T-helper 2 cell treated with Interferon-gamma antibody and Interleukin-4, amounts not matched to agents 100 ng/mL and 5 ng/mL, for 36 hours (primary cell): Measurements from ENCODE around the gene LTC4S. TPM values are rescaled to one million over a fixed set of nuclear protein-coding genes. Genes with fewer than 3 reads are reported as not detected.
"Not testable (repeated sequence)": the region's sequence is repeated elsewhere in the genome, so short reads cannot be mapped to it uniquely, and the experiment has no call there.

ENCODE experiments used
- intact Hi-C: fragments of 100-400 bp; cut with micrococcal nuclease; formaldehyde crosslinking; loops from one replicate; pipeline ENCODE4 v1.15.1; 2023
- total RNA-seq: library from RNA; stranded (reverse); gene quantifications from 2 replicates; pipeline ENCODE4 v1.2.3, GENCODE V29; 2022

LTC4S gene
- total RNA-seq, 1 donor from 2014 or later: 2.3 TPM

DNA sequence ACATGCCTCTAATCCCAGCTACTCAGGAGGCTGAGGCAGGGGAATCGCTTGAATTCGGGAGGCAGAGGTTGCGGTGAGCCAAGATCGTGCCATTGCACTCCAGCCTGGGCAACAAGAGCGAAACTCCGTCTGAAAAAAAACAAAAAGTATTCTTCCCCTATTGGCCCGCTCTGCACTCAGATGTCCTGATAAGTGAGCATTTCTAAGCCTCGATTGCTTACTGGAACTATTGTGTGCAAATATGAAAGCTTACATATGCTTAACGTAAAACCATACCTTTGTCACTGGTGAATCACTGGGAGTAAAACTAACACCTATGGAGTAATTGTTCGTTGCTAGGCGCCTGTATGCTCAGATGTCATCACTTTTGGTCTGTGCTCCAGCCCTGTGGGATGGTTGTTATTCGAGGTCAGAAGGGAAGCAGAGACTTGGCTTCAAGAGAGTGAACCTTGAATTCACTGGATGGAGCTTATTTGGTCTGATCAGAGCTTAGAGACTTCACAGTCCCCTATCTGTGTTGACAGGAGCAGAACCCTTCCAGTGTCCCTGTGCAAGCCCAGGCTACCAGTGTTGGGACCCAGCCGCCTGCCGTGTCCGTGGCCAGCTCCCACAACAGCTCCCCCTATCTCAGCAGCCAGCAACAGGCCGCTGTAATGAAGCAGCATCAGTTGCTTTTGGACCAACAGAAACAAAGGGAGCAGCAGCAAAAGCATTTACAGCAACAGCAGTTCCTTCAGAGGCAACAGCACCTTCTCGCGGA lies 25.3 kb upstream of the LTC4S start:
- intact Hi-C loops: no loop called here

DNA sequence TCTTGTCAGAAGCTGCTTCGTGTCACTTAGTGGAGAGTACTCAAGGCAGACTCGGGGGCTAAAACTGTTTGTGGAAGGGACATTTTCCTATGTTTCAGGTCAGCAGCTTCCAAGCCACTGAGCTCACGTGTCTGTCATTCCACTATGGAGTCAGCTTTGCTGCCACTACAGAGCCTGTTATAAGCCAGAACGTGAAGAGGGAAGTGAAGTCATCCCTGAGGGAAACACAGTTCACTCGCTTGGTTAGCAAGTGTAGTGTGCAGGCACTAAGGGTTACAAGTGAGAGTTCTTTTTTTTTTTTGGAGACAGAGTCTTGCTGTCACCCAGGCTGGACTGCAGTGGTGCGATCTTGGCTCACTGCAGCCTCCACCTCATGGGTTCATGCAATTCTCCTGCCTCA lies 24.5 kb upstream of the LTC4S start:
- intact Hi-C loops: no loop called here

DNA sequence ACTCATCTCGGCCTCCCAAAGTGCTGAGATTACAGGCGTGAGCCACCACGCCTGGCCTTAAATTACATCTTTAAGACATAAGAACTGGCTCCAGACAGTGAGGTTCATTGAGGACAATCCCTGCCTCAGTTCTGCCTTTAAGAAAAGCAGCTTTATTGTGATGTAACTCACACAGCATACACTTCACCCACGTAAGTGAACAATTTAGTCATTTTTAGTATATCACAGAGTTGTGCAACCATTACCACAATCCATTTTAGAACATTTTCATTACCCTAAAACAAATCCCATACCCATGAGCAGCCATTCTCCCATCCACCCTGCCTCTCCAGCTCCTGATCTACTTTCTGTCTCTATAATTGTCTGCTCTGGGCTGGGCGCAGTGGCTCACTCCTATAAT lies 24.0 kb upstream of the LTC4S start:
- intact Hi-C loops: no loop called here

DNA sequence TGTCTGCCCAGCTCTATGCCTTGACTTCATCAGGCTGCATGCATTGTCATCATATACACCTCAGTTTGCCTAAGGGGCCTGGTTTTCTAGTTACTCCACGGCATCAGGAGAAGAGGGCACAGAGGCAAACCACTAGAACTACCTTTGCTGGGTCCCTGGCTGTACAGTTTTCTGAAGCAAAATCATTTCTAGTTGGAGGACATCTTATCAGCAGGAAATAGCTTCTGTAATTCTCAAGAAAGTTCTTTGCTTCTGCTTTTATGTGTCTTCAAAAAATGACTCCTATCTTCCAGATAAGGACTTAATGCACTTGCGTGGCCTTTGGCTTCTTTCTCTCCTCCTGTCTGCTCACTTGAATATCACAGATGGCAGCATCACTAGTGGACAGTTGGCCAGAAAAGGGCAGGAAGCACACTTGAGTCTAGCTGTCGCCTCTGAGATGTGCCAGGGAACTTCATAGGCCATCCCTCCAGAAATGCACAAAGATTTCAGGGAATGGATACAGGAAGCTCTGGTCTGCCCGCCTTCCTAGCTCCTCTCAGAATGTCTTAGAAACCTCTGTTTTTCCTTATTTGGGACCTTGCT lies 22.4 kb upstream of the LTC4S start:
- intact Hi-C loops: no loop called here

DNA sequence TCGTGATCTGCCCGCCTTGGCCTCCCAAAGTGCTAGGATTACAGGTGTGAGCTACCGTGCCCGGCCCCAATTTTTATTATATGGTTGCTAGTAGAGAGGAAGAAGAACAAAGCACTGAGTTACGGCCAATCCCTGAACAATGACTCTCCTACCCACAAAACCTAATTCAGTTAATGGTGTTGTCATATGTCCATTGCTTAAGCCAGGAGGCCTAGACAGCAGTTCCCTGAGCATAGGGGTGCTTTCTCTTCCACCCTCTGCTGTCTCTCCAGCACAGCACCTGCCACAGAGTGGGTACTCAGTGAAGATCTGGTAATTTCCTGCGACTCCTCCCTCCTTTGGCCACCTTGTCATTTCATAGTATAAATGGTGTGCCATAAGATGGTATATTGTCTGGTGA lies 21.4 kb upstream of the LTC4S start:
- intact Hi-C loops: no loop called here

DNA sequence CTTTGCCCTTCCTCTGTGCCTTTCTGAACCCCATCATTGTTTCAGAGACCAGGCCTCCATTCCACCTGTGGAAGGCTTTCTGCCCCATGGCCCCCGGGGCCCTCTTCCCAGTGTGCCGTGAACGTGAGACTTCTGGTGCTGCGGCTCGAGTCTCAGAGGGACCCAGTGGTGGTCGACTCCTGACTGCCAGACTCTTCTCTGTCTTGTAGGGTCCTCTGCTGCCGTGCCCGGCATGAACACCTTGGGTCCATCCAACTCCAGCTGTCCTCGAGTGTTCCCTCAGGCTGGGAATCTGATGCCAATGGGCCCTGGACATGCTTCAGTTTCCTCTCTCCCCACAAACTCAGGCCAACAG lies 20.1 kb upstream of the LTC4S start:
- intact Hi-C loops: no loop called here

DNA sequence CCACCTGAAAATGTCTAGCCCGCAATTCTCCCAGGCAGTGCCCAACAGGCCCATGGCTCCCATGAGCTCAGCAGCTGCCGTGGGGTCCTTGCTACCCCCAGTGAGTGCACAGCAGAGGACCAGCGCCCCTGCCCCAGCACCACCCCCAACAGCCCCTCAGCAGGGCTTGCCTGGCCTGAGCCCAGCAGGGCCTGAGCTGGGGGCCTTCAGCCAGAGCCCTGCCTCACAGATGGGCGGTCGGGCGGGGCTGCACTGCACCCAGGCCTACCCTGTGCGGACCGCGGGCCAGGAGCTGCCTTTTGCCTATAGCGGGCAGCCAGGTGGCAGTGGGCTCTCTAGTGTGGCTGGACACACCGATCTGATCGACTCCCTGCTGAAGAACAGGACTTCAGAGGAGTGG lies 19.3 kb upstream of the LTC4S start:
- intact Hi-C loops: no loop called here

DNA sequence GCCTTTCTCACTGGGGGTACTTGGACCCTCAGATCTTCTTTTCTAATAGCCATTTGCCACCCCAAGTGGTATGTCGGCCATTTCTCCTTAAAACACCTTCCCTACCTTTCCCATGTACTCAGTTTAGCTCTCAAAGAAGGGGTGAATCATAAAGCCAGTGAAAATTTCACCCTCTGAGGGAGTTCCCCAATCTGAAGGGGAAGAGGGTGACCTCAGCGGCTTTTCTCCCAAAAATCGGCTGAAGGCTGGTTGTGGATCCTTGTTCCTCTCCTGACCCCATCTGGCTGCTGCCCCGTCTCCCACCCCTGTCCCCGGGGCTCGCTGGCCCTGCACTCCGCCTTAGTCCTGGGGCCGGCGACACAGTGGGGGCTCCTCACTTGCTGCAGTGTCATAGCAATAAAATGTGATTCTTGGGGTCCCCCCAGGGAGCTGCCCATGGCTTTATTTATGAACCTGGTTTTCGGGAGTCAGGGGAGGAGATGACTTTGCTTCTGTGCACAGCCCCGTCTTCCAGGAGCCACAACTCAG lies 17.3 kb upstream of the LTC4S start:
- intact Hi-C loops: no loop called here

DNA sequence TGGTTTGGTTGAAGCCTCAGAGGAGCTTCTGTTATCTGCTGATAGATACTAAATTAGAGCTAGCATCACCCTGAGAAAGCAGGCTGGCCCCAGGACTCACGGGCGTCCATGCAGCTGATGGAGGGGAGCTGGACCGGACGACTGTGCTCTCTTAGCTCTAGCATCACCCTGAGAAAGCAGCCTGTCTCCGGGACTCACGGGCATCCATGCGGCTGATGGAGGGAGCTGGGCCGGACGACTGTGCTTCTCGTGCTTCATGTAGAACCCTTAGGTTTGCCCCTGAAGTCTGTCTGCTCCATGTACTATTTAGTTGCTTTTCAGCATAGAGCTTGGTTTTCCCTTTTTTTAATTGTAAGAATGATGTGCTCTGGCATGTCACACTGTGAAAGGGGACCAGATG lies 16.3 kb upstream of the LTC4S start:
- intact Hi-C loops: no loop called here

DNA sequence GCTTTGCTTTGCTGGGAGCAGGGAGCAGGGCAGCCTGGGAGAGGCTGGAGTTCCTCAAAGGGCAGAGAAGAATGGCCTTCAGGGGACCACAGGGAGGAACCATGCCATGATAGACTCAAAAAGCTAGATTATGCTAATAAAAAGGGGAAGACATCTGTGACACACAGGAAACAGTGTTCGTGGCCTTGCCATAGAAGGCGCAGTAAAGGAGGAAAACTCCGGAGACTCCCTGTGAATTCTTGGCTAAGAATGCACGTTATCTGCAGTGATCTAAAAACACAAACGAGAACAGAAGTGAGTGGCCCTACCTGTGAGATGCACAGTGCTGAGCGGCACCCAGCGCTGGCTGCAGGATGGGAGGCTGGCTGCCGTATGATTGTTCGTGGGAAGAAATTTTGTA lies 15.9 kb upstream of the LTC4S start:
- intact Hi-C loops: no loop called here

DNA sequence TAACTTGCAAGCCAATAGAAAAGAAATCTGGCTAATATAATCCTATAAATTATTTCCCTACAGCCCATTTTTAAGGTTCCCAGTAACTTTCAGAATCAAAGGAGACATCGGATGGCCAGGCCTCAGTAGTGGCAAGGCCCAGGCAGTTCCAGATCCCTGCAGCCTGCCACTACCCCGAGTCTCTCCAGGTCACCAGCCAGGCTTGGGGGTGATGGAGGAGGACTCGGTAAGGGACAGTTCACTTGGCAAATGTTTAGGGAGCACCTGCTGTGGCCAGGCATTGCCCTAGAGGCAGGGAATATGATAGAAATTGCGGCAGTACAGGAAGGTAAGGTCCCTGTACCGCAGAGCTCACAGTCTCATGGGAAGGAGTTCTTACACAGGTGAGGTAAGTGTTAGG lies 15.2 kb upstream of the LTC4S start:
- intact Hi-C loops: no loop called here

DNA sequence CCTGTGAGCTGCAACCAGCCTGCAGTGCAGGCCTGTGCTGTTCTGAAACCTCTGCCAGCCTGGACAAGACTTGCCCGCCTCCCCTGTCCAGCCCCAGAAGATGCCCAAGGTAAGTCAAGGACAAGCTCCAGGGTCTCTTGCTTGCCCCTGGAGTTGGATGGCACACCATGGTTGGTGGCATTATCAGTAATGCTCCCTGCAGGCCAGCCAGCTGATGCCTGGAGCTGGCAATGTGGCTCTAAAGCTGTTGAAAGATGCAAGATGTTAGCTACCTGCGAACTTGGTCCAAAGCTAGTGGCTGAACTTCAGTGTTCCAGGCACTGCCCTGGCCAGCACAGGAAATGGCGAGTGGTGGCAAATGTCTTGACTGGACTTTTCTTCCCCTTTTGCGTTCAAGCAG lies 14.0 kb upstream of the LTC4S start:
- intact Hi-C loops: no loop called here

DNA sequence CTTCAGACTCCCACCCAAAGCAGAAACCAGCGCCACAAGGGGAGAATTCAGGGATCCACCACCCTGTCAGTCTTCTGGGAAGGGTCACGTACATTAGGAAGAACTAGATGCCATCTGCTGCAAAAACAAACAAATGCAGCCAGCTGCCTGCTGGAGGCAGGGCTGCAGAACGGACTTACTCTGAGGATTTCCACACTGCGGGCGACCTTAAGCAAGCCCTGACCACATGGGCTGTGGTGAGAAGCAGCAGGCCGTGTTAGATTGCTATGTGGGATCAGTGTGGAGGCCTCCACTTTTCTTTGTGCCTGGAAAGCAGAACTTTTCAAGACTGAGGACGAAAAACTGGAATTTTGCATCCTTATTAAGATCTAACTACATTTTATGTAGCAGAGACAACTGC lies 13.4 kb upstream of the LTC4S start:
- intact Hi-C loops: no loop called here

DNA sequence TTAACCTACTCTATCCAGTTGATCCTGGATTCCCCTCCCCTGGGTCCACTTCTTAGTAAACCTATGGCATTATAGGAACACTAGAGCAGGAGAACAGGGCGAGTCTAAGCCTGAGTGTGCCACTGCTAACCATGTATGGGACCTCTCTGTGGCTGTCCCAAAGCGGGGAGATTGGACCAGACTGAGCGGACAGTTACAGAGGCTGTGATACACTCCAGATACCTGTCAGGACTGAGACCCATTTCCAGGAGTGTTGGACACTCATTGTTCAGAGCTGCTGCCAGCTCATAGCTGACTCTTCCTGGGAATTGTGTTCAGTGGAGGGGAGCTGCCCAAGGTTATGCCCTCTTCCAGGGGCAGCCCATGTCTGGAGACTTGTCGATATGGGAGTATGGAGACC lies 11.9 kb upstream of the LTC4S start:
- intact Hi-C loops: no loop called here

DNA sequence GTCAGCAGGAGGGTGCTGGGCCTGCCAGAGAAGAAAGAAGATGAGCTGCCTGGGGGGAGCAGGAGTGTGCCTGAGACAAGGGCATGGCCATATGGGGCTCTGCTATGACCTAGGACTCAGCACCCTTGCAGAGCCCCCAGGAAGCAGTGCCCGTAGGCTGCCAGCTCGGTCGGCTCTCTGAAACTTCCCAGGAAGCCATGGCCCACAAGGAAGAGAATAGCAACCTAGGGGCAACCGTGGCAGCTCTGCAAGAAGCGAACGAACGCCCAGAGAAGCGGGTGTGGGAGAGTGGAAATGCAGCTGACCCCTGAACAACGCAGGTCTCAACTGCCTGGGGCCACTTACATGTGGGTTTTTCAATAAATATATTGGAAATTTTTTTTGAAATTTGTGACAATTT lies 10.7 kb upstream of the LTC4S start:
- intact Hi-C loops: no loop called here

DNA sequence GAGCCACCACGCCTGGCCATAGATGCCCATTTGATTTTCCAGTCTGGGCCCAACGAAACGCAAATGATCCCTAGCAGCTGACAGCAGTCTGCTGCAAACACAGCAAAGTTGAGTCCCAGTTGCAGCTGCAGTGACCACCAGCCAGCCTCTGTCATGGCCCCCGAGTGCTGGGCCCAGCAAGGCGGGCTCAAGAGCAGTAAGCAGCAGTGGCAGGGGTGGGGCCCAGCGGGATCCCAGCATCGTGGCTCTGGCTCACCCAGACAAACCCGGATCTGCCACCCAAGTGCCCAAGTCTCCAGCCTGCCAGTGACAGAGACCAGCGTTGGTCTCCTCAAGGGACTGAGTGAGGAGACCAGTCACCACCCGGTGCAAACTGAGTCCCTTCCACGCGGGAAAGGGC lies 6.9 kb upstream of the LTC4S start:
- intact Hi-C loops: no loop called here

DNA sequence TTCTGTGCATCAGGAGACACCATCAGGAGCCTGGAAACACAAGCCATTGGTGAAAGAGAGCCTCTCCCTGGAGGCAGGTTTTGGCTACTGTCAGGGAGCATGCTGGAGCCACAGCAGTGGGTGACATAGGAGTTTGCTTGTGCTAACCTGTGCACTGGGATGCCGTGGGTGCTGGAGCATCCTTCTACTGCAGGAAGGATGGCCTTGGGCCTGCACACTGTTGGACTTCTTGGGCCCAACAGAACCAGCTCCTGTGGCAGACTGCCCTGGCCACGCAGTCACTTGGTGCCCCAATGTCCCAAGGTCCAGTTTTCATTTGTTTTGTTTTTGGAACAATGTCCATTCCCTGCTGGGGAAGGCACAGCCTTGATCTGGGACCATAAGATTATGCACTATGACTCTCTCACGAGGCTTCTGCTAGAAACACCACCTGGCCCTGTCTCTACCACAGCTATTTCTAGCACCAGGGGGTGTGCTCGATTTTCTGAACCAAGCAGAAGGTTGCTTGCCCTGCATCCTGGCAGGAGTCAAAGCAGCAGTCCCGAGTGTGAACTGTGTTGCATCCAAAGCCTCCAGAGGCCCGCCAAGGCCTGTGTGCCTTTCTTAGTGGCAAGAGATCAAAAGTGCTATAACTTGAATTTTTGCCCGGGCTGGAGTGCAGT lies 5.5 kb upstream of the LTC4S start:
- intact Hi-C loops: no loop called here

DNA sequence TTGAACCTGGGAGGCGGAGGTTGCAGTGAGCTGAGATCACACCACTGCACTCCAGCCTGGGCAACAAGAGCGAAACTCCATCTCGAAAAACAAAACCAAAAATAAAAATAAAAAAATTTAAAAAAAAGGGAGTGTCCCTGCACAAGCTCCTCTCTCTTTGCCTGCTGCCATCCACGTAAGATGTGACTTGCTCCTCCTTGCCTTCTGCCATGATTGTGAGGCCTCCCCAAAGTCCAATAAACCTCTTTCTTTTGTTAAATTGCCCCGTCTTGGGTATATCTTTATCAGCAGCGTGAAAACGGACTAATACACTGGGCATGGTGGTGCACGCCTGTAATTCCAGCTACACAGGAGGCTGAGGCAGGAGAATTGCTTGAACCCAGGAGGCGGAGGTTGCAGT lies 4.5 kb upstream of the LTC4S start:
- intact Hi-C loops: not testable (repeated sequence)

DNA sequence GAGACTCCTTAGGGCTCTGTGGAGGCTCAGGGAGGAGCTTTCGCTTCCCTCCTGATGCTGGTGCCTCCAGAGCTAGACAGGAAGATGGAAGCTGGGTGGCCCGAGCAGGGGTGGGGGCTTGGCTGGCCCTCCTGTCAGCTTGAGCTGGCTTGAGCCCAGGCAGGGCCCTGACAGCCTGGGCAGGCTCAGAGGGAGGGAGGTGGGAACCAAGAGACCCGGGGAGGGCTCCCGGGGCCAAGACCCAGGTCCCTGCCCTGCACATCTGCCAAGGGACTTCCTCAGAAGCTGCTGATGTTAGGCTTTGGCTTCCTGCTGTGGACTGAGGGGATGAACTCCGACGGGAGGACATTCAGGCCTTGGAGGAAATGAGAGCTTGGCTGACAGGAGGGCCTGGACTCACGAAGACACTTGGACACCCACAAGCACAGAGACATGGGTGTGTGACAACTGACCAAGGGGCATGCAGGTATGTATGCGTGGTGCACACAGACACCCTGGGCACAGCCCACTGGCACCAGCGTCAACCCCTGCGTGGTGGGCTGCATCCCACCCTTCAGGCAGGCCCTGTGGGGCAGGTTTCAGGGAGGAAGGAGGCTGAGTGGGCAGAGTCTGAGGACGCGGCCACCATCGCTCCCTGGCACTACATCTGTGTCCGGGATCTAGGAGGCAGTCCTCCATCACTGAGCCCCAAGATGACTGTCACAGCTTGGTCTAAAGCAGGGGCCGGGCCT lies 1.7 kb upstream of the LTC4S start:
- intact Hi-C loops: no loop called here

DNA sequence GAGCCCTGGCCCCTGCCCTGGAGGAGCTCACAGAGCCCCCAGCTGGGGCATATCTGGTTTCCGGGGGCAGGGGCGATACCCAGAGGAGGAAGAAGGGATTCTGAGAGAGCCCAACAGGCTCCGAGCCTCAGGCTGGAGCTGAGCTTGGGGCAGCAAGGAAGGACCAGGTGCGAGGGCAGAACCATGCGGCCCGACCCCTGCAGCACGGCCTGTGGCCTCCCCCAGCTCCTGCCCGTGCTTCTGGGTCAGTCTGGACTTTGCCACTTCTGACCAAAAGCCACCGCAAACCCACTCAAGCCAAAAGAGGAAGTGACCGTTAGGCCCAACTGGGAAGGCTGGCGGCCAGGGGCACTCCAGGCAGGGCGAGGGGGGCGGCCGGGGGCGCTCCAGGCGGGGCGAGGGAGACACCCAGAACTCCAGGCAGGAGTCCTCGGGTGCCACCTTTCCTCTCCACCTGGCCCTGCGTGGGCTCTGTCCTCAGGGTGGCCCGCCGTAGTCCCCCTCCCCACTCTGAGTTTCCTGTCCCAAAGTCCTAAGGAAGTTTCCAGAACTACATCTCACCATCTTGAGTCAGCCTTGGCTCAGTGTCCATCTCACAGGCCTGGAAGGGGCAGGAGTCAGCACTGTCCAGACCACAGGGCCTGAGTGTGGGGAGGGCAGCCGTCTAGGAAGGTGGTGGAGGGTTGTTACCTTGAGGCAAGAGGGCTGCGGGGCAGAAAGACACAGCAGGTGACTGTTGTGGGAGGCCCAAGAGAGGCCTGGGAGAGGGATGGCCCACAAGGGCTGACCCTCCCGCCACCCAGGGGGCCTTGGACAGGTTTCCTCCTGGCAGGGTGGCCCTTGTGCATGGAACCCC lies 946 bp upstream of the LTC4S start:
- intact Hi-C loops: no loop called here

DNA sequence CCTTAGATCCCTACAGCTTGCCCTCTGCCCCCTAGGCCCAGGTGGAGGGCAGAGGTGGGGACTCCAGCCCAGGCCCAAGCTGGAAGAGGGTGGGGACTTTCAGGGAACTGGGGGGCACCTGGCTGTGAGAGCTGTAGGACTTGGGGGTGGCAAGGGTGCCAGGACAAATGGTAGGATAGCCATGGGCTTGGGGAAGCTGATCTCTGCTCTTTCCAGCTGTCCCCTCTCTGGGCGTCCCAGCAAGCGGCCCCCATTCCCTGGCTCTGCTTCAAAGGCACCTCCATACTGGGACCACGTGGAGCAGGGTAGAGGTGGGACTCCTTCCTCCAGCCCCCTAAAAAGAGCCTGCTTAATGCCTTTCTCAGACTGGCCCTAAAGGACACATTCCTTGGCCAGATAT lies 385 bp downstream of the LTC4S start:
- intact Hi-C loops: no loop called here
